ENCODE results near the gene PPP1R16B.

Gene PPP1R16B

GRCh38 chr20:38965264-38965663, 159.8 kb downstream of the PPP1R16B start:
- in situ Hi-C loops (cut with MboI; ENCODE audit: low pct_unique_long_range_greater_than_20kb, low sequenced_read_pairs, unreplicated experiment), result no loop called here
- TF ChIP-seq, protein P1, sequence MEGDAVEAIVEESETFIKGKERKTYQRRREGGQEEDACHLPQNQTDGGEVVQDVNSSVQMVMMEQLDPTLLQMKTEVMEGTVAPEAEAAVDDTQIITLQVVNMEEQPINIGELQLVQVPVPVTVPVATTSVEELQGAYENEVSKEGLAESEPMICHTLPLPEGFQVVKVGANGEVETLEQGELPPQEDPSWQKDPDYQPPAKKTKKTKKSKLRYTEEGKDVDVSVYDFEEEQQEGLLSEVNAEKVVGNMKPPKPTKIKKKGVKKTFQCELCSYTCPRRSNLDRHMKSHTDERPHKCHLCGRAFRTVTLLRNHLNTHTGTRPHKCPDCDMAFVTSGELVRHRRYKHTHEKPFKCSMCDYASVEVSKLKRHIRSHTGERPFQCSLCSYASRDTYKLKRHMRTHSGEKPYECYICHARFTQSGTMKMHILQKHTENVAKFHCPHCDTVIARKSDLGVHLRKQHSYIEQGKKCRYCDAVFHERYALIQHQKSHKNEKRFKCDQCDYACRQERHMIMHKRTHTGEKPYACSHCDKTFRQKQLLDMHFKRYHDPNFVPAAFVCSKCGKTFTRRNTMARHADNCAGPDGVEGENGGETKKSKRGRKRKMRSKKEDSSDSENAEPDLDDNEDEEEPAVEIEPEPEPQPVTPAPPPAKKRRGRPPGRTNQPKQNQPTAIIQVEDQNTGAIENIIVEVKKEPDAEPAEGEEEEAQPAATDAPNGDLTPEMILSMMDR (IDR thresholded peaks at IDR 0.05; ENCODE audit: extremely low read depth, insufficient read depth, missing control alignments), result no peak
- no peak for DNase-seq (ENCODE audit: low spot score)

- no peak for DNase-seq (ENCODE audit: low spot score)
- TF ChIP-seq, protein P1 (IDR thresholded peaks at IDR 0.05; ENCODE audit: extremely low read depth, insufficient read depth, missing control alignments), result no peak
- in situ Hi-C loops (cut with MboI; ENCODE audit: low pct_unique_long_range_greater_than_20kb, low sequenced_read_pairs, unreplicated experiment), result no loop called here
These were observed 162.6 kb downstream of the PPP1R16B start for GRCh38 chr20:38968090-38968489.

DNA sequence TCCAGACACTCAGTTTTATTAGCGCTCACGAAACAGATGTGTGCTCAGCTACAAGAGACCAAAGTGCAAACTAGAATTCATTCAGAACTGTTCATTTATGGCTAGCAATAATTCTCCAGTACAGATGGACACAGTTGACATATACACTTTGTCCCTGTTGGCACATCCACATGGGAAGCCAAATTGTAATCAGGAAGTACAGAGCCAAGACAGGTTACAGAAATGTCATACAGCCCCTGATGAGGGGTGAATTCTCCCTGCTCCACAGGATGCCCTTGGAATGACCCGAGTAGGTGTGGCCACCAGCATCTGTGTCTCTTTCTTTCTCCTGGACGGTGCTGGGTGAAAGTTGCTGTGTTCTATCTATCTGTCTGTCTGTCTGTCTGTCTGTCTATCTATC, 164.2 kb downstream of the PPP1R16B start:
- TF ChIP-seq, protein P1 (IDR thresholded peaks at IDR 0.05; ENCODE audit: extremely low read depth, insufficient read depth, missing control alignments), result no peak
- in situ Hi-C loops (cut with MboI; ENCODE audit: low pct_unique_long_range_greater_than_20kb, low sequenced_read_pairs, unreplicated experiment), result no loop called here
- DNase-seq (ENCODE audit: low spot score), result no peak

- TF ChIP-seq, protein P1 (IDR thresholded peaks at IDR 0.05; ENCODE audit: extremely low read depth, insufficient read depth, missing control alignments), result no peak
- DNase-seq (ENCODE audit: low spot score), result no peak
- in situ Hi-C loops (cut with MboI; ENCODE audit: low pct_unique_long_range_greater_than_20kb, low sequenced_read_pairs, unreplicated experiment), result no loop called here
These were observed 164.8 kb downstream of the PPP1R16B start for GRCh38 chr20:38970302-38970701.
